Measurements from ENCODE around the gene SKIC8.

Gene SKIC8

DNA sequence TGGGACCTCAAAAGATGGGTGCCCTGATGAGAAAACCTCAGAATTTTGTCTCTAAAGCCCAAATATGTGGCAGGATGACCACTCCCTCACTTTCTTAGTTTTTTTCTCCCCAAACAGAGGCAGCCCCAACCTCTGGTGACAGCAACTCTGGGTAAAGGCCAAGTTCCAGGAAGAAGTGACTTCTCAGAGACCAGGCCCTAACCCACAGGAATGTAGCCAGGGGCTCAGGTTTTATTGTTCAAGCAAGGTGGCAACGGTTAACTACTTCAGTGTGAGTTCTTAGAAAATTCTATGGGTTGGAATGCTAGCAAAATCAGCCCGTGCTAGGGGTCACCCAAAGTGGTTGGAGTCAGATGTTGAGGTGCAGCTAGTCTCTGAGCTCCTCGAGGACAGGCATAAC is 40.2 kb downstream of the SKIC8 start:
- TF ChIP-seq, protein P1, sequence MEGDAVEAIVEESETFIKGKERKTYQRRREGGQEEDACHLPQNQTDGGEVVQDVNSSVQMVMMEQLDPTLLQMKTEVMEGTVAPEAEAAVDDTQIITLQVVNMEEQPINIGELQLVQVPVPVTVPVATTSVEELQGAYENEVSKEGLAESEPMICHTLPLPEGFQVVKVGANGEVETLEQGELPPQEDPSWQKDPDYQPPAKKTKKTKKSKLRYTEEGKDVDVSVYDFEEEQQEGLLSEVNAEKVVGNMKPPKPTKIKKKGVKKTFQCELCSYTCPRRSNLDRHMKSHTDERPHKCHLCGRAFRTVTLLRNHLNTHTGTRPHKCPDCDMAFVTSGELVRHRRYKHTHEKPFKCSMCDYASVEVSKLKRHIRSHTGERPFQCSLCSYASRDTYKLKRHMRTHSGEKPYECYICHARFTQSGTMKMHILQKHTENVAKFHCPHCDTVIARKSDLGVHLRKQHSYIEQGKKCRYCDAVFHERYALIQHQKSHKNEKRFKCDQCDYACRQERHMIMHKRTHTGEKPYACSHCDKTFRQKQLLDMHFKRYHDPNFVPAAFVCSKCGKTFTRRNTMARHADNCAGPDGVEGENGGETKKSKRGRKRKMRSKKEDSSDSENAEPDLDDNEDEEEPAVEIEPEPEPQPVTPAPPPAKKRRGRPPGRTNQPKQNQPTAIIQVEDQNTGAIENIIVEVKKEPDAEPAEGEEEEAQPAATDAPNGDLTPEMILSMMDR (IDR thresholded peaks at IDR 0.05; ENCODE audit: low read depth, low read length, missing control alignments) = no peak
- Histone ChIP-seq H3K4me3 (ENCODE audit: low read depth, low read length) (no peak overlapping the region), H3K27me3 (replicated peaks) (no peaks in the 10 kb centered on the region), H3K27ac (no peak overlapping the region), H3K36me3 (replicated peaks) (no peaks in the 10 kb centered on the region)
- in situ Hi-C loops (cut with HindIII; ENCODE audit: low pct_ligation_motif_present, low sequenced_read_pairs) = no loop called here
- no peak for DNase-seq

DNA sequence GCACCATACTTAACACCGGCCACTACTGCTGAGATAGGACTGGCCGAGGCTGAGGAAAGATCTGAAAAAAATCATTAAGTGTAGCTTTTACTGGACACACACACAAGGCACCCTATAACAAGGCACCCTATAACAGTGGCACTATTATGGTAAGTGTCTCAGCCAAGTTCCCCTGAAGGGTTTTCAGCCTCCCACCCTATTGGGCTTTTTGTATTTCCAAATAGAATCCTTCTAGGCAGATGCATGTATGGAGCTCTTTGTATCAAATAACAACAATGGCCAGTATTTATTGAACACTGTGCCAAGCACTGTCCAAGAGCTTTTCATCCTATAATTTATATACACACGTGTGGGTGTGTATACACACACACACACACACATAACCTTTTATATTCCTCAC is 41.7 kb downstream of the SKIC8 start:
- TF ChIP-seq, protein P1 (IDR thresholded peaks at IDR 0.05; ENCODE audit: low read depth, low read length, missing control alignments) = no peak
- DNase-seq = no peak
- in situ Hi-C loops (cut with HindIII; ENCODE audit: low pct_ligation_motif_present, low sequenced_read_pairs) = no loop called here
- H3K27me3 ChIP-seq (replicated peaks) = no peaks in the 10 kb centered on the region
- no peaks in the 10 kb centered on the region for H3K36me3 ChIP-seq (replicated peaks)
- H3K4me3 ChIP-seq (ENCODE audit: low read depth, low read length) = no peak overlapping the region
- no peak overlapping the region for H3K27ac ChIP-seq

DNA sequence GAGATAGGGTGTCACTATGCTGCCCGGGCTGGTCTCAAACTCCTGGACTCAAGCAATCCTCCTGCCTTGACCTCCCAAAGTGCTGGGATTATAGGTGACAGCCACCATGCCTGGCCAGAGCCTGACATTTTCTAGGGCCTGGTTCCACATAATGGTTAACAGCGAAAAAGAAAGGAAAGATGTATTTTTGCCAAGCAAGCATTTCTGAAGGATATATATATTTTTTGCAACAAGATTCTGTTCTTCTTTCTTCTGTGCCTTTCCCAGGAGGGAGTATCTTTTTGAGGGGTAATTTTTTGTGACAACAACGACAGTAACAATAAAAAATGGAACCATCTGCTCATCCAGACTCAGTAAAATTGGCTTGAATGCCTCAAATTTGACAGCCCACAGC is 43.4 kb downstream of the SKIC8 start:
- no peak for DNase-seq
- in situ Hi-C loops (cut with HindIII; ENCODE audit: low pct_ligation_motif_present, low sequenced_read_pairs) = no loop called here
- no peaks in the 10 kb centered on the region for H3K36me3 ChIP-seq (replicated peaks)
- H3K27ac ChIP-seq = no peak overlapping the region
- TF ChIP-seq, protein P1 (IDR thresholded peaks at IDR 0.05; ENCODE audit: low read depth, low read length, missing control alignments) = no peak
- H3K4me3 ChIP-seq (ENCODE audit: low read depth, low read length) = no peak overlapping the region
- H3K27me3 ChIP-seq (replicated peaks) = no peaks in the 10 kb centered on the region

DNA sequence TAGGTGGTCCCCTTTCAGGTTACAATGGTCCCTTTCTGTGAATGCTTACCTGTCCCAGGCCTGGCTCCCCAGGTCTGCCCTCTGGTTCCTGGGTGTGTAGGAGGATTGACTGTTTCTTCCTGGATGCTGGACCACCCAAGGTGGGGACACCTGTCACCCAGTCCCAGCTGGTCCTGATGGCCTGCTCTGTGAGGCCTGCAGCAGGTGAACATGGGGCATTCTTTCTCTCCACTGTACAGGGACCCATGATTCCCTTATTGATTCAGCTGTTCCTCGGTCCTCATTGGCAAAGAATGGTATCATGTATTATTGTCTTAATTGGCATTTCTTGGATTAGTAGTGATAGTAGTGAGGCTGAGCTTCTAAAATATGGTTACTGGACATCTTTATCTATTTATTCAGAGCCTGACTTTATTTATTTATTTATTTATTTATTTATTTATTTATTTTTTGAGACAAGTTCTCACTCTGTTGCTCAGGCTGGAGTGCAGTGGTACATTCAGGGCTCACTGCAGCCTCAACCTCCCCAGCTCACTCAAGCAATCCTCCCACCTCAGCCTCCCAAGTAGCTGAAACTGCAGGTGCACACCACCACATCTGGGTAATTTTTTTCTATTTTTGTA is 43.9 kb downstream of the SKIC8 start:
- DNase-seq = no peak
- Histone ChIP-seq H3K4me3 (ENCODE audit: low read depth, low read length) (no peak overlapping the region), H3K36me3 (replicated peaks) (no peaks in the 10 kb centered on the region), H3K27ac (no peak overlapping the region), H3K27me3 (replicated peaks) (no peaks in the 10 kb centered on the region)
- TF ChIP-seq, protein P1 (IDR thresholded peaks at IDR 0.05; ENCODE audit: low read depth, low read length, missing control alignments) = no peak
- in situ Hi-C loops (cut with HindIII; ENCODE audit: low pct_ligation_motif_present, low sequenced_read_pairs) = no loop called here

DNA sequence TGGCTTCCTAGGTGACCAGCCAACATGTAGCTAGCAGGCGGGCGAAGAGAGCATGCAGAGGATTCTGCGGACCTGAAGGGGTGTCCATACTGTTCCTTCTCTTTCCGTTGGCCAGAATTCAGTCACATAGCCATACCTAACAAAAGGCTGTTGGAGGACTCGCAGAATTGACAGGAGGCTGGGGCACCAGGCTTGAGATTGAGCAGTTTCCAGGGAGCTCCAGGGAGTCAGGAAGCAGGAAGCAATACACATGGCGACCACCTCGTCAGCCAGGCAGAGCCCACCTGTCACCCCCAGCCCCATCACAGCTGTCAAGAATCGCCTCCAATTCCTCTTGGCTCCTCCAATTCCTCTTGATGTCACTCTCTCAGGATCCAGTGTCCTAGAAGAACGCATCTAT is 48.3 kb downstream of the SKIC8 start:
- Histone ChIP-seq H3K36me3 (replicated peaks) (no peaks in the 10 kb centered on the region), H3K4me3 (ENCODE audit: low read depth, low read length) (no peak overlapping the region), H3K27ac (no peak overlapping the region), H3K27me3 (replicated peaks) (no peaks in the 10 kb centered on the region)
- in situ Hi-C loops (cut with HindIII; ENCODE audit: low pct_ligation_motif_present, low sequenced_read_pairs) = no loop called here
- DNase-seq = no peak
- TF ChIP-seq, protein P1 (IDR thresholded peaks at IDR 0.05; ENCODE audit: low read depth, low read length, missing control alignments) = no peak

DNA sequence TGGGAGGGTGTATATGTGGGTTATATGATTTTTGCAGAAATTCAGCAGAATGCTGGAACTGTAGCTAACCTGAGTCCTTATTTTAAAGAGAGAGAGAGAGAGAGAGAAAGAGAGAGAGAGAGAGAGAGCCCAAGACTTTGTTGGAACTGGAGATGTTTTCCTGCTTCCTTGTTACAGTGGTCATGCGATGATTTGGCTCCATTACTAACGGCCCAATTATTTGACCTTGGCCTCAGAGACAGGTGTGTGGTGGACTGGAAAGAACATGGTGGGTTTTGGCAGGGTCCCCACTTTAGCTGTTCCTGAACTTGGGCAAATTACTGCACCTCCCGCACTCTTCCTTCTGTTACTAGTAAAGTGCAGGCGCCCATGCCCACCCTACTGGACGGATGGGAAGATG is 50.3 kb downstream of the SKIC8 start:
- H3K27ac ChIP-seq = no peak overlapping the region
- TF ChIP-seq, protein P1 (IDR thresholded peaks at IDR 0.05; ENCODE audit: low read depth, low read length, missing control alignments) = no peak
- in situ Hi-C loops (cut with HindIII; ENCODE audit: low pct_ligation_motif_present, low sequenced_read_pairs) = no loop called here

More for the DNA sequence above, 50.3 kb downstream of the SKIC8 start:
- H3K4me3 ChIP-seq (ENCODE audit: low read depth, low read length) = no peak overlapping the region
- DNase-seq = no peak
- no peaks in the 10 kb centered on the region for H3K27me3 ChIP-seq (replicated peaks)
- no peaks in the 10 kb centered on the region for H3K36me3 ChIP-seq (replicated peaks)
